NT2/D1 (cell line): ENCODE results near the gene TIGD7.

Experiments
- DNase-seq: peaks from one replicate; pipeline ENCODE4 v3.0.0-alpha.2; 2011; ENCODE audit warnings: low read depth, low spot score
- H3K27me3 ChIP-seq: 2 replicates; pipeline ENCODE4 v1.6.0; 2011; ENCODE audit warnings: mild to moderate bottlenecking; ENCODE audit not compliant: insufficient read length, insufficient read depth
- H3K36me3 ChIP-seq: 2 replicates; pipeline ENCODE4 v1.6.1; 2011; ENCODE audit warnings: mild to moderate bottlenecking, low read length, mixed read lengths; ENCODE audit not compliant: insufficient read depth, insufficient read length
- H3K4me1 ChIP-seq: 2 replicates; pipeline ENCODE4 v1.5.1; 2011; ENCODE audit not compliant: insufficient read depth, insufficient read length
- H3K4me3 ChIP-seq: 2 replicates; pipeline ENCODE4 v1.5.1; 2011; ENCODE audit warnings: low read depth; ENCODE audit not compliant: insufficient read length
- H3K9ac ChIP-seq: 2 replicates; pipeline ENCODE4 v1.6.0; 2011; ENCODE audit warnings: low read depth; ENCODE audit not compliant: insufficient read length
- H3K9me3 ChIP-seq: 2 replicates; pipeline ENCODE4 v1.5.1; 2011; ENCODE audit warnings: mild to moderate bottlenecking, low read length; ENCODE audit not compliant: insufficient read depth
- SUZ12 ChIP-seq: IDR thresholded peaks from 2 replicates; pipeline ENCODE4 v1.6.1; 2011; ENCODE audit not compliant: insufficient read length, insufficient read depth; ENCODE audit errors: extremely low read depth
- YY1 ChIP-seq: IDR thresholded peaks from 2 replicates; pipeline ENCODE4 v1.6.1; 2011; ENCODE audit not compliant: insufficient read length, insufficient read depth
- ZNF274 ChIP-seq: IDR thresholded peaks from 2 replicates; pipeline ENCODE4 v1.6.1; 2011; ENCODE audit warnings: mild to moderate bottlenecking, low read depth, low read length

Gene TIGD7

GRCh38 chr16:3295783-3296182, 9.4 kb downstream of the TIGD7 start:
- Histone ChIP-seq H3K4me3 (no peak overlapping the region), H3K36me3 (peaks cover 56% of the 10 kb centered on the region), H3K9ac (no peak overlapping the region), H3K27me3 (no peaks in the 10 kb centered on the region), H3K4me1 (no peaks in the 10 kb centered on the region), H3K9me3 (peaks cover 17% of the 10 kb centered on the region)
- no peak for DNase-seq
- no peak for TF ChIP-seq ZNF274
- no peak for TF ChIP-seq SUZ12
- TF ChIP-seq YY1 = no peak

GRCh38 chr16:3295209-3295608, 10.0 kb downstream of the TIGD7 start:
- H3K4me3 ChIP-seq = no peak overlapping the region
- peaks cover 23% of the 10 kb centered on the region for H3K9me3 ChIP-seq
- DNase-seq = no peak

GRCh38 chr16:3292604-3293003, 12.6 kb downstream of the TIGD7 start:
- TF ChIP-seq YY1 (no peak), ZNF274 (no peak), SUZ12 (no peak)
- no peak overlapping the region for H3K4me3 ChIP-seq
- peaks cover 75% of the 10 kb centered on the region for H3K36me3 ChIP-seq
- no peaks in the 10 kb centered on the region for H3K4me1 ChIP-seq
- peaks cover 49% of the 10 kb centered on the region for H3K9me3 ChIP-seq
- DNase-seq = no peak
- no peak overlapping the region for H3K9ac ChIP-seq
- H3K27me3 ChIP-seq = no peaks in the 10 kb centered on the region

More at GRCh38 chr16:3295209-3295608, 10.0 kb downstream of the TIGD7 start:
- TF ChIP-seq ZNF274 (no peak), YY1 (no peak)
- no peak overlapping the region for H3K9ac ChIP-seq
- H3K4me1 ChIP-seq = no peaks in the 10 kb centered on the region
- no peaks in the 10 kb centered on the region for H3K27me3 ChIP-seq
- H3K36me3 ChIP-seq = peaks cover 56% of the 10 kb centered on the region

- no peak overlapping the region for H3K4me3 ChIP-seq
- H3K36me3 ChIP-seq = peaks cover 87% of the 10 kb centered on the region
- no peaks in the 10 kb centered on the region for H3K27me3 ChIP-seq
- H3K4me1 ChIP-seq = no peaks in the 10 kb centered on the region
- H3K9ac ChIP-seq = no peak overlapping the region
- TF ChIP-seq SUZ12 (no peak), YY1 (no peak), ZNF274 (peak; percentile 81)
- no peak for DNase-seq
- H3K9me3 ChIP-seq = peaks cover 70% of the 10 kb centered on the region
These were observed 15.1 kb downstream of the TIGD7 start for GRCh38 chr16:3289998-3290673.

- Histone ChIP-seq H3K27me3 (no peaks in the 10 kb centered on the region), H3K9me3 (peaks cover 46% of the 10 kb centered on the region), H3K4me3 (peak overlapping the region; percentile 99), H3K9ac (peak overlapping the region; percentile 97), H3K4me1 (peaks cover 4% of the 10 kb centered on the region), H3K36me3 (peaks cover 62% of the 10 kb centered on the region)
- no peak for DNase-seq
- TF ChIP-seq ZNF274 (no peak), SUZ12 (no peak), YY1 (no peak)
These were observed 20.1 kb downstream of the TIGD7 start for GRCh38 chr16:3285131-3285530.

GRCh38 chr16:3283543-3284447, 21.4 kb downstream of the TIGD7 start:
- peaks cover 48% of the 10 kb centered on the region for H3K36me3 ChIP-seq
- H3K27me3 ChIP-seq = no peaks in the 10 kb centered on the region
- no peak for DNase-seq
- H3K4me1 ChIP-seq = peaks cover 4% of the 10 kb centered on the region
- peak overlapping the region; percentile 99 for H3K4me3 ChIP-seq
- peaks cover 33% of the 10 kb centered on the region for H3K9me3 ChIP-seq
- peak overlapping the region; percentile 97 for H3K9ac ChIP-seq
- TF ChIP-seq ZNF274 (no peak), YY1 (no peak), SUZ12 (no peak)

- Histone ChIP-seq H3K9ac (peak within 1 kb of the TSS; percentile 97), H3K4me3 (peak within 1 kb of the TSS; percentile 99), H3K4me1 (peaks cover 4% of the 10 kb centered on the region), H3K36me3 (peaks cover 40% of the 10 kb centered on the region), H3K27me3 (no peaks in the 10 kb centered on the region), H3K9me3 (peaks cover 24% of the 10 kb centered on the region)
- DNase-seq = peak; percentile 95
- TF ChIP-seq SUZ12 (no peak), ZNF274 (no peak), YY1 (no peak)
These were observed 22.3 kb downstream of the TIGD7 start, which contains the start of gene ZNF263 for GRCh38 chr16:3282730-3283542. TSS of gene ZNF263 (plus strand) at chr16:3283491. CDS start at chr16:3283819, 328 bp downstream.
